Chondrocyte (in vitro differentiated cells): ENCODE results near the gene GDF9. TPM values are rescaled to one million over a fixed set of nuclear protein-coding genes. Genes with fewer than 3 reads are reported as not detected.
A peak's percentile ranks its signal among the peaks of the same experiment; 100 is the strongest.

Experiments
- DNase-seq: peaks from one replicate; pipeline ENCODE4 v3.0.0; 2021; ENCODE audit warnings: mixed read lengths, low spot score
- H3K27ac Mint-ChIP-seq: one replicate; pipeline ENCODE4 v1.8.0; 2021; ENCODE audit warnings: mild to moderate bottlenecking, moderate library complexity, mixed read lengths; ENCODE audit not compliant: unreplicated experiment
- H3K27me3 Mint-ChIP-seq: 2 replicates; pipeline ENCODE4 v1.8.0; 2021; ENCODE audit warnings: low read depth, mixed read lengths
- H3K36me3 Mint-ChIP-seq: 2 replicates; pipeline ENCODE4 v1.8.0; 2021; ENCODE audit warnings: low read depth, mixed read lengths
- H3K4me1 Mint-ChIP-seq: 2 replicates; pipeline ENCODE4 v1.8.0; 2021; ENCODE audit warnings: low read depth, mild to moderate bottlenecking, mixed read lengths
- H3K4me3 Mint-ChIP-seq: one replicate; pipeline ENCODE4 v1.8.0; 2021; ENCODE audit warnings: mild to moderate bottlenecking, moderate library complexity, mixed read lengths; ENCODE audit not compliant: unreplicated experiment
- H3K9me3 Mint-ChIP-seq: 2 replicates; pipeline ENCODE4 v1.8.0; 2021; ENCODE audit warnings: low read depth, mixed read lengths
- total RNA-seq: library from RNA; stranded (reverse); gene quantifications from 3 replicates; pipeline ENCODE4 v1.2.1, GENCODE V29; 2021
- TF ChIP-seq, protein P1 (sequence below): fragments of 200-600 bp; sonication (generic); IDR thresholded peaks from 2 replicates; pipeline ENCODE4 v1.5.0; 2021; ENCODE audit warnings: antibody characterized with exemption, mild to moderate bottlenecking, moderate library complexity

GDF9 gene
- total RNA-seq, 1 donor from 2014 or later, result 0.30 TPM

DNA sequence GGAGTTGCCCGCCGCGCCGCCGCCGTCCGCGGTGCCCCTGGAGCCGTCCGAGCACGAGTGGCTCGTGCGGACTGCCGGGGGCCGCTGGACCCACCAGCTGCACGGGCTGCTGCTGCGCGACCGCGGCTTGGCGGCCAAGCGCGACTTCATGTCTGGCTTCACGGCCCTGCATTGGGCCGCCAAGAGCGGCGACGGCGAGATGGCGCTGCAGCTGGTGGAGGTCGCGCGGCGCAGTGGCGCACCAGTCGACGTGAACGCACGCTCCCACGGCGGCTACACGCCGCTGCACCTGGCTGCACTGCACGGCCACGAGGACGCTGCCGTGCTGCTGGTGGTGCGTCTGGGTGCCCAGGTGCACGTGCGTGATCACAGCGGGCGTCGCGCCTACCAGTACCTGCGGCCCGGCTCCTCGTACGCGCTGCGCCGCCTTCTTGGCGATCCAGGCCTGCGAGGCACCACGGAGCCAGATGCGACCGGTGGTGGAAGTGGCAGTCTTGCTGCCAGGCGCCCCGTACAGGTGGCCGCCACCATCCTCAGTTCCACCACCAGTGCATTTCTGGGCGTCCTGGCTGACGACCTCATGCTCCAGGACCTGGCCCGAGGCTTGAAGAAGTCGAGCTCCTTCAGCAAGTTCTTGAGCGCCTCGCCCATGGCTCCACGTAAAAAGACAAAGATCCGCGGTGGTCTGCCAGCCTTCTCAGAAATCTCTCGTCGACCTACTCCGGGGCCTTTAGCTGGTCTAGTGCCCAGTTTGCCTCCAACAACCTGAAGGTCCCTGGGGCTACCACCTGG, 51.6 kb downstream of the GDF9 start:
- DNase-seq, result no peak
- TF ChIP-seq, protein P1, sequence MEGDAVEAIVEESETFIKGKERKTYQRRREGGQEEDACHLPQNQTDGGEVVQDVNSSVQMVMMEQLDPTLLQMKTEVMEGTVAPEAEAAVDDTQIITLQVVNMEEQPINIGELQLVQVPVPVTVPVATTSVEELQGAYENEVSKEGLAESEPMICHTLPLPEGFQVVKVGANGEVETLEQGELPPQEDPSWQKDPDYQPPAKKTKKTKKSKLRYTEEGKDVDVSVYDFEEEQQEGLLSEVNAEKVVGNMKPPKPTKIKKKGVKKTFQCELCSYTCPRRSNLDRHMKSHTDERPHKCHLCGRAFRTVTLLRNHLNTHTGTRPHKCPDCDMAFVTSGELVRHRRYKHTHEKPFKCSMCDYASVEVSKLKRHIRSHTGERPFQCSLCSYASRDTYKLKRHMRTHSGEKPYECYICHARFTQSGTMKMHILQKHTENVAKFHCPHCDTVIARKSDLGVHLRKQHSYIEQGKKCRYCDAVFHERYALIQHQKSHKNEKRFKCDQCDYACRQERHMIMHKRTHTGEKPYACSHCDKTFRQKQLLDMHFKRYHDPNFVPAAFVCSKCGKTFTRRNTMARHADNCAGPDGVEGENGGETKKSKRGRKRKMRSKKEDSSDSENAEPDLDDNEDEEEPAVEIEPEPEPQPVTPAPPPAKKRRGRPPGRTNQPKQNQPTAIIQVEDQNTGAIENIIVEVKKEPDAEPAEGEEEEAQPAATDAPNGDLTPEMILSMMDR, result no peak
- Mint-ChIP-seq H3K27ac (no peak overlapping the region), H3K4me1 (peaks cover 7% of the 10 kb centered on the region), H3K36me3 (peaks cover 1% of the 10 kb centered on the region), H3K4me3 (peak overlapping the region; percentile 19), H3K9me3 (no peaks in the 10 kb centered on the region), H3K27me3 (peaks cover 23% of the 10 kb centered on the region)

DNA sequence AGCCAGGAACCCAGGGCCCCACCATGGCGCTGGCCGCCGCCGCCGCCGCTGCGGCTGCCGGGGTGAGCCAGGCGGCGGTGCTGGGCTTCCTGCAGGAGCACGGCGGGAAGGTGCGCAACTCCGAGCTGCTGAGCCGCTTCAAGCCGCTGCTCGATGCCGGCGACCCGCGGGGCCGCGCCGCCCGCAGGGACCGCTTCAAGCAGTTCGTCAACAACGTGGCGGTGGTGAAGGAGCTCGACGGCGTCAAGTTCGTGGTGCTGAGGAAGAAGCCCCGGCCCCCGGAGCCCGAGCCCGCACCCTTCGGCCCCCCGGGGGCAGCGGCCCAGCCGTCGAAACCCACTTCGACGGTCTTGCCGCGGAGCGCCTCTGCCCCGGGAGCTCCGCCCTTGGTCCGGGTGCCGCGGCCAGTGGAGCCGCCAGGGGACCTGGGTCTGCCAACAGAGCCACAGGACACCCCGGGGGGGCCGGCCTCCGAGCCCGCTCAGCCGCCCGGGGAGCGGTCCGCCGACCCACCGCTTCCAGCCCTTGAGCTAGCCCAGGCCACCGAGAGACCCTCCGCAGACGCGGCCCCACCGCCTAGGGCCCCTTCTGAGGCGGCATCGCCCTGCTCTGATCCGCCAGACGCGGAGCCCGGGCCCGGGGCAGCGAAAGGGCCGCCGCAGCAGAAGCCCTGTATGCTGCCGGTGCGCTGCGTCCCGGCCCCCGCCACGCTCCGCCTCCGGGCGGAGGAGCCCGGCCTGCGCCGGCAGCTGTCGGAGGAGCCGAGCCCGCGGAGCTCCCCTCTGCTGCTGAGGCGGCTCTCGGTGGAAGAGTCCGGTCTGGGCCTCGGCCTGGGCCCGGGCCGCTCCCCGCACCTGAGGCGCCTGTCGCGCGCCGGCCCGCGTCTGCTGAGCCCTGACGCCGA, 52.4 kb downstream of the GDF9 start:
- H3K36me3 Mint-ChIP-seq, result peaks cover 1% of the 10 kb centered on the region
- H3K27me3 Mint-ChIP-seq, result peaks cover 30% of the 10 kb centered on the region
- H3K4me1 Mint-ChIP-seq, result peaks cover 7% of the 10 kb centered on the region
- H3K27ac Mint-ChIP-seq, result no peak overlapping the region
- H3K9me3 Mint-ChIP-seq, result no peaks in the 10 kb centered on the region
- TF ChIP-seq, protein P1, result peak; percentile 18
- no peak for DNase-seq
- no peak overlapping the region for H3K4me3 Mint-ChIP-seq

DNA sequence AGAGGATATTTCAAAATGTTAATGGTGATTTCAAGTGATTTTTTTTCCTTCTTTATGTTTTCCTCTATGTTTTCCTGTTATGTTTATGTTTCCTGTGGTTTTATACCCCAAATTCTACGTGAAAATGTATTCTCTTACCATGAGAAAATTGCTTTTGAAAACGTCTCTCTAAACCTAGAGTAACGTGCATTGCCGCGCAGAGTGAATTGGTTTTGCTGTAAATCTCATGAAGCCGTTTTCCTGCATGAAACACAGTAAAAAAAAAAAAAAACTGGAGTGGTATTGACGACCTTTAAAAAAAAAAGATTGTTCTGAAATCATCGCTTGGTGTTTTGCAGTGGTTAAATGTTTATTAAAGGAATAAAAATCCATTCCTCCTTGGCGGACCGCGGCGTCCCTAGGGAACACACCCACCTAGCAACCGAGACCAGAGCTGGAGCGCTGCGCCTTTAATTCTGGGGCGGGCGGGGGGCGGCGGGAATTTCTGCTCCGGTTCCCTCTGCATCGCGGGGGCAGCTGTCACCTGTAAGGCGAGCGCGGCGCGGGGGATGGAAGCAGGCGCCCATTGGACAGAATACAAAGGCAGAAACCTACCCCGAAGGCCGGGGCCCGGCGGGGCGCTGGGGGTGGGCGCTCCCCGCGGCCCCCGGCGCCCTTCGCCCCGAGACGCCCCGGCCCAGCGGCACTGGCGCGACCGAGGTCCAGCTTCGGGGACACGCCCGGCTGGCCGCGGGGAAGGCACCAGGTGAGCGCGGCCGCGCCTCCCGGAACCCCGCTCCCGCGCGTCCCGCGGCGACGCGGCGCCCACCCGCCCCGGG, 53.3 kb downstream of the GDF9 start, which contains the start of gene SOWAHA:
Gene SOWAHA, plus strand, starts transcription at position 522 of the 818 bp plus-strand sequence. CDS start 320 bp downstream, outside the sequence.
- peaks cover 32% of the 10 kb centered on the region for H3K27me3 Mint-ChIP-seq
- DNase-seq, result no peak
- peaks cover 7% of the 10 kb centered on the region for H3K4me1 Mint-ChIP-seq
- no peaks in the 10 kb centered on the region for H3K9me3 Mint-ChIP-seq
- no peak within 1 kb of the TSS for H3K27ac Mint-ChIP-seq
- H3K4me3 Mint-ChIP-seq, result peak within 1 kb of the TSS; percentile 70
- peaks cover 1% of the 10 kb centered on the region for H3K36me3 Mint-ChIP-seq
- TF ChIP-seq, protein P1, result no peak

DNA sequence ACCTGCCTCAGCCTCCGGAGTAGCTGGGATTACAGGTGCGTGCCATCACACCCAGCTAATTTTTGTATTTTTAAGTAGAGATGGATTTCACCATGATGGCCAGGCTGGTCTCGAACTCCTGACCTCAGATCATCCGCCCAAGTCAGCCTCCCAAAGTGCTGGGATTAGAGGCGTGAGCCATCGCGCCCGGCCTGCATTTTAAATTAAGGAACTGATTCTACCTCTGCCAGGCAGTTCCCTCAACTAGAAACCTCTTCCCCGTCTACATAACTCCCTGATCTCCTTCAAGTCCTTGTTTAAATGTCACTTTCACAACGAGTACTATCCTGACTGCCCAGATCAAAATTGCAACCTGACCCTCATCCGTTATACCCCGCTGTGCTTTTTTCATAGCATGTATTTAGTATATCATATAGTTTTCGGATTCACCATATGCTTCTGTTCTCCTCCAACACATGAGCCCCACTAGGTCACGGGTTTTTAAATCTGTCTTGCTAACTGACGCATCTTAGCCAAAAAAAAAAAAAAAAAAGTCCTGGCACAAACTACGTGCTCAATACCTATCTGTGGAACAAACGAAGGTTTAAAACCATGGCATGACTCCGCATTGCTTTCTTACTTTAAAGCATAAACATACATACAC, 54.0 kb downstream of the GDF9 start:
- H3K4me3 Mint-ChIP-seq, result peak overlapping the region; percentile 70
- H3K27me3 Mint-ChIP-seq, result peaks cover 32% of the 10 kb centered on the region

More for the DNA sequence above, 54.0 kb downstream of the GDF9 start:
- TF ChIP-seq, protein P1, result no peak
- no peak for DNase-seq
- peaks cover 10% of the 10 kb centered on the region for H3K4me1 Mint-ChIP-seq
- H3K27ac Mint-ChIP-seq, result no peak overlapping the region
- no peaks in the 10 kb centered on the region for H3K9me3 Mint-ChIP-seq
- H3K36me3 Mint-ChIP-seq, result peaks cover 1% of the 10 kb centered on the region

Other genes starting within 250 kb of the GDF9 start
- gene IL13, start 208.3 kb downstream of the GDF9 start, total RNA-seq, result not detected in 3 replicates
- gene IL4, start 192.5 kb downstream of the GDF9 start, total RNA-seq, result not detected in 3 replicates
- 15.0 to 16.4 TPM (median 16.2 TPM) in 3 replicates for gene KIF3A, start 128.9 kb downstream of the GDF9 start, total RNA-seq
- gene CCNI2, start 119.0 kb downstream of the GDF9 start, total RNA-seq, result 0.15 TPM in 1 of 3 replicates, not detected in the others
- gene SEPTIN8, start 89.2 kb downstream of the GDF9 start, total RNA-seq, result 86.0 to 128 TPM (median 127 TPM) in 3 replicates
- not detected in 3 replicates for gene SOWAHA, start 53.2 kb downstream of the GDF9 start, total RNA-seq
- 6.5 to 7.7 TPM (median 7.6 TPM) in 3 replicates for gene SHROOM1, start 35.8 kb downstream of the GDF9 start, total RNA-seq
- gene UQCRQ, start 173 bp upstream of the GDF9 start, total RNA-seq, result 378 to 436 TPM (median 403 TPM) in 3 replicates
- gene LEAP2, start 7.2 kb upstream of the GDF9 start, total RNA-seq, result 0.35 to 0.72 TPM (median 0.60 TPM) in 3 replicates
- 104 to 128 TPM (median 122 TPM) in 3 replicates for gene AFF4, start 97.2 kb upstream of the GDF9 start, total RNA-seq
- gene ZCCHC10, start 160.1 kb upstream of the GDF9 start, total RNA-seq, result 19.8 to 21.9 TPM (median 19.9 TPM) in 3 replicates
- gene HSPA4, start 185.5 kb upstream of the GDF9 start, total RNA-seq, result 112 to 117 TPM (median 112 TPM) in 3 replicates